Peyer's patch (tissue), 4 donors: ENCODE results near the gene UBE2D2. TPM values are rescaled to one million over a fixed set of nuclear protein-coding genes. Genes with fewer than 3 reads are reported as not detected.

Experiments
- DNase-seq, 3 donors: peaks; one replicate each; pipeline ENCODE4 v3.0.0-alpha.2; 2017 to 2019
- H3K27ac ChIP-seq, 4 donors: fragments of 200-600 bp; sonication (generic); one replicate each; pipeline ENCODE4 v1.5.1; 2016 to 2019
- H3K27me3 ChIP-seq, 2 donors: fragments of 200-600 bp; sonication (generic); one replicate each; pipeline ENCODE4 v1.5.1; 2019
- H3K36me3 ChIP-seq, 3 donors: fragments of 200-600 bp; sonication (generic); one replicate each; pipeline ENCODE4 v1.5.1; 2016 to 2019
- H3K4me1 ChIP-seq, 4 donors: fragments of 200-600 bp; sonication (generic); one replicate each; pipeline ENCODE4 v1.5.1; 2016 to 2019
- H3K4me3 ChIP-seq, 4 donors: fragments of 200-600 bp; sonication (generic); 1 replicate in 3 of 4; 2 replicates in 1 of 4; pipeline ENCODE4 v1.5.1; 2016 to 2019; ENCODE audit warnings: mild to moderate bottlenecking in 1 of 4
- H3K9me3 ChIP-seq, 4 donors: fragments of 200-600 bp; sonication (generic); one replicate each; pipeline ENCODE4 v1.5.1; 2016 to 2019; ENCODE audit warnings: mild to moderate bottlenecking in 1 of 4
- CTCF ChIP-seq, 6 experiments: fragments of 450-650 bp in 4 of 6; fragments of 200-600 bp in 2 of 6; sonication (generic) in 1 of 6; IDR thresholded peaks; one replicate each; pipeline ENCODE4 v1.5.1; 2017 to 2019; ENCODE audit warnings: antibody characterized with exemption in 6 of 6, mild to moderate bottlenecking in 3 of 6, moderate library complexity in 1 of 6
- POLR2A ChIP-seq, 2 donors: fragments of 450-650 bp; IDR thresholded peaks; one replicate each; pipeline ENCODE4 v1.5.1; 2017; ENCODE audit warnings: antibody characterized with exemption in 2 of 2, mild to moderate bottlenecking in 2 of 2, moderate library complexity in 2 of 2
- total RNA-seq, 4 donors: library from RNA; depleted of rRNA; stranded (reverse); fragments of >200 nt; gene quantifications; one replicate each; pipeline ENCODE4 v1.1.0, GENCODE V29; 2016

The UBE2D2 gene
- total RNA-seq, 4 donors from 2014 or later = 60.2 to 87.9 (median 70.2) TPM

DNA sequence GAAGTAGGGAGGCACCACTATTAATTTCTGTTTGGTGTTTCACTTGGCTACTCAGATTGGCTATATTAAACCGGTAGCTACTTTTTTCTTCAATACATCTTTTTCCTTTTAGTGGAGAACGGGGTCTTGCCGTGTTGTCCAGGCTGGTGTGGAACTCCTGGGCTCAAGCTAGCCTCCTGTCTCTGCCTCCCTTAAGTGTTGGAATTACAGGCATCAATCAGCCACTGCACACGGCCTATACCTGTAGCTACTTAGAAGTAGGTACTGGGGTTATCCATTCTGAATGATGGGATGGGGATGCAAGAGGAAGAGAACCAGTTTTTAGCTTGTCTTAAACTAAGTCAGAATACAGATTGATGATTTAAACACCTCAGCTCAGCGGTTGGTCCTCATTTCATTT is 1.7 kb downstream of the UBE2D2 start:
- Histone ChIP-seq H3K4me1 (peaks cover 3 to 42% (median 20%) of the 10 kb centered on the region in 4 donors), H3K4me3 (peak overlapping the region; percentile 62 to 100 (median 80))
- DNase-seq = no peak

DNA sequence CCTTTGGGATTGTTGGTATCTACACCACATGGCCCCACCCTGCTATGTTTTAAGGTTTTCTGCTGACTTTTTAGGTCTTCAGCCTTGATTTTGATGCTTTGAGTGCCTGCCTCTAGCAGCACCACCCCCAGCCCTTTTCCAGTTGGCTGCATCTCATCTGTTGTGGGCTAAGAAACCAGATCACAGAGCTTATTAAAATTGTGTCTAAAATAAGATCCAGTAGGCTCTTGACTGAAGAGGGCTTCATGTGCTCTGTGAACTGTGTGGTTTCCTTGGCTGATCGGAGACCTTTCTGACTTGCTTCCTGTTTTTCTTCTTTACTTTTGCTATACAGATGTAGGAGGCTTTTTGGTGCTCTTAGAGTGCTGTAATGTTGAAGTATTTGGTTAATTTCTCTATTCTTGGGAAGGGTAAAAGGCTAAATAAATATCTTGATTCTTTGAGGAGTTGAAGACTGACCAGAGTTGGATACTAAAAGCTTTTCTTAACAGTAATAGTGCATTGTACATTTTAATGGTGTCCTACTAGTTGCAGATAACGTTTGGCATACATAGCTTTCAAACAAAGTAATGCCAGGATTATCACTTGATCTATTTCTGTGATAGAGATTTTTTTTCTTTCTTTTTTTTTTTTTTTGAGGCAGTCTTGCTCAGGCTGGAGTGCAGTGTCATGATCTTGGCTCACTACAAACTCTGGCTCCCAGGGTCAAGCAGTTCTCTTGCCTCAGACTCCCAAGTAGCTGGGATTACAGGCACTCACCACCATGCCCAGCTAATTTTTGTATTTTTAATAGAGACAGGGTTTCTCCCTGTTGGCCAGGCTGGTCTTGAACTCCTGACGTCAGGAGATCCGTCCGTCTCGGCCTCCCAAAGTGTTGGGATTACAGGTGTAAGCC is 4.5 kb downstream of the UBE2D2 start:
- Histone ChIP-seq H3K27ac (peak overlapping the region; percentile 38 to 99 (median 52)), H3K4me1 (peaks cover 0 to 37% (median 25%) of the 10 kb centered on the region in 4 donors), H3K36me3 (peaks cover 0 to 4% (median 0%) of the 10 kb centered on the region in 3 donors), H3K4me3 (peak overlapping the region in 1 of 4 donors; percentile 9), H3K27me3 (no peaks in the 10 kb centered on the region), H3K9me3 (no peaks in the 10 kb centered on the region)
- TF ChIP-seq POLR2A (IDR thresholded peaks at IDR 0.05) (no peak), CTCF (IDR thresholded peaks at IDR 0.05) (no peak)
- peak in 2 of 3 donors; percentile 81 to 83 for DNase-seq

More for the DNA sequence above, 1.7 kb downstream of the UBE2D2 start:
- H3K27ac ChIP-seq = peak overlapping the region in 3 of 4 donors; percentile 97 to 100 (median 99)
- TF ChIP-seq CTCF (IDR thresholded peaks at IDR 0.05) (no peak), POLR2A (IDR thresholded peaks at IDR 0.05) (no peak)
- no peaks in the 10 kb centered on the region for H3K27me3 ChIP-seq
- no peaks in the 10 kb centered on the region for H3K36me3 ChIP-seq
- H3K9me3 ChIP-seq = no peaks in the 10 kb centered on the region

GRCh38 chr5:139566611-139567010 is 5.5 kb downstream of the UBE2D2 start:
- no peak for TF ChIP-seq CTCF (IDR thresholded peaks at IDR 0.05)
- Histone ChIP-seq H3K36me3 (peaks cover 0 to 4% (median 0%) of the 10 kb centered on the region in 3 donors), H3K27ac (peak overlapping the region in 2 of 4 donors; percentile 52 to 99), H3K4me3 (no peak overlapping the region), H3K4me1 (peaks cover 0 to 39% (median 26%) of the 10 kb centered on the region in 4 donors), H3K27me3 (no peaks in the 10 kb centered on the region), H3K9me3 (no peaks in the 10 kb centered on the region)
- DNase-seq = no peak

GRCh38 chr5:139569270-139569955 is 8.3 kb downstream of the UBE2D2 start:
- no peaks in the 10 kb centered on the region for H3K9me3 ChIP-seq
- peaks cover 0 to 4% (median 0%) of the 10 kb centered on the region in 3 donors for H3K36me3 ChIP-seq
- H3K27me3 ChIP-seq = no peaks in the 10 kb centered on the region
- H3K27ac ChIP-seq = peak overlapping the region in 1 of 4 donors; percentile 14
- TF ChIP-seq POLR2A (IDR thresholded peaks at IDR 0.05) = no peak
- TF ChIP-seq CTCF (IDR thresholded peaks at IDR 0.05) = no peak
- DNase-seq = no peak
- no peak overlapping the region for H3K4me3 ChIP-seq
- H3K4me1 ChIP-seq = peaks cover 0 to 33% (median 20%) of the 10 kb centered on the region in 4 donors

GRCh38 chr5:139571543-139571942 is 10.4 kb downstream of the UBE2D2 start:
- no peaks in the 10 kb centered on the region for H3K27me3 ChIP-seq
- no peak for DNase-seq
- TF ChIP-seq CTCF (IDR thresholded peaks at IDR 0.05) (no peak), POLR2A (IDR thresholded peaks at IDR 0.05) (no peak)
- H3K36me3 ChIP-seq = peaks cover 0 to 4% (median 0%) of the 10 kb centered on the region in 3 donors
- no peaks in the 10 kb centered on the region for H3K9me3 ChIP-seq
- peaks cover 0 to 24% (median 12%) of the 10 kb centered on the region in 4 donors for H3K4me1 ChIP-seq
- no peak overlapping the region for H3K4me3 ChIP-seq
- H3K27ac ChIP-seq = no peak overlapping the region
